Activated CD4-positive, alpha-beta T cell treated with anti-CD3 and anti-CD28 coated beads for 36 hours (primary cell): ENCODE results near the gene ATF6. TPM values are rescaled to one million over a fixed set of nuclear protein-coding genes. Genes with fewer than 3 reads are reported as not detected.

ENCODE experiments used
- ATAC-seq: fragments of 200-7000 bp; cut with Tn5 transposase; one replicate; pipeline ENCODE4 v1.10.0; 2021; ENCODE audit warnings: mild to moderate bottlenecking, moderate library complexity
- CTCF ChIA-PET: fragments of 350-600 bp; sonication (Branson Sonifier 250); formaldehyde crosslinking; loops from one replicate; lab custom pipeline; 2021; ENCODE audit warnings: antibody characterized with exemption; lab: Charles Lee
- POLR2A ChIA-PET: fragments of 350-600 bp; sonication (Branson Sonifier 250); formaldehyde crosslinking; loops from one replicate; lab custom pipeline; 2021; ENCODE audit warnings: antibody characterized with exemption, inconsistent platforms; lab: Charles Lee
- DNase-seq: peaks from one replicate; pipeline ENCODE4 v3.0.0-alpha.2; 2020
- H3K27ac Mint-ChIP-seq: one replicate; pipeline ENCODE4 v1.8.0; 2021; ENCODE audit warnings: mixed read lengths
- H3K27me3 Mint-ChIP-seq: one replicate; pipeline ENCODE4 v1.8.0; 2021; ENCODE audit warnings: mixed read lengths
- H3K36me3 Mint-ChIP-seq: one replicate; pipeline ENCODE4 v1.8.0; 2021; ENCODE audit warnings: low read depth, mixed read lengths
- H3K4me1 Mint-ChIP-seq: one replicate; pipeline ENCODE4 v1.8.0; 2021; ENCODE audit warnings: mixed read lengths
- H3K4me3 Mint-ChIP-seq: one replicate; pipeline ENCODE4 v1.8.0; 2021; ENCODE audit warnings: mild to moderate bottlenecking, moderate library complexity, mixed read lengths
- H3K9me3 Mint-ChIP-seq: one replicate; pipeline ENCODE4 v1.8.0; 2021; ENCODE audit warnings: low read depth, mixed read lengths
- intact Hi-C, 2 experiments: fragments of 100-400 bp; cut with DNase I in 1 of 2; cut with micrococcal nuclease in 1 of 2; formaldehyde crosslinking; loops; one replicate each; pipeline versions ENCODE4 v1.14.2 to v1.15.1; 2022 to 2024; cut with DNase I, micrococcal nuclease
- total RNA-seq, 2 experiments: library from RNA; stranded (reverse); gene quantifications; one replicate each; pipeline ENCODE4 v1.2.3, GENCODE V29; 2021

ATF6 gene
- total RNA-seq, 2 experiments from 2014 or later, result 23.7 to 31.9 TPM

DNA sequence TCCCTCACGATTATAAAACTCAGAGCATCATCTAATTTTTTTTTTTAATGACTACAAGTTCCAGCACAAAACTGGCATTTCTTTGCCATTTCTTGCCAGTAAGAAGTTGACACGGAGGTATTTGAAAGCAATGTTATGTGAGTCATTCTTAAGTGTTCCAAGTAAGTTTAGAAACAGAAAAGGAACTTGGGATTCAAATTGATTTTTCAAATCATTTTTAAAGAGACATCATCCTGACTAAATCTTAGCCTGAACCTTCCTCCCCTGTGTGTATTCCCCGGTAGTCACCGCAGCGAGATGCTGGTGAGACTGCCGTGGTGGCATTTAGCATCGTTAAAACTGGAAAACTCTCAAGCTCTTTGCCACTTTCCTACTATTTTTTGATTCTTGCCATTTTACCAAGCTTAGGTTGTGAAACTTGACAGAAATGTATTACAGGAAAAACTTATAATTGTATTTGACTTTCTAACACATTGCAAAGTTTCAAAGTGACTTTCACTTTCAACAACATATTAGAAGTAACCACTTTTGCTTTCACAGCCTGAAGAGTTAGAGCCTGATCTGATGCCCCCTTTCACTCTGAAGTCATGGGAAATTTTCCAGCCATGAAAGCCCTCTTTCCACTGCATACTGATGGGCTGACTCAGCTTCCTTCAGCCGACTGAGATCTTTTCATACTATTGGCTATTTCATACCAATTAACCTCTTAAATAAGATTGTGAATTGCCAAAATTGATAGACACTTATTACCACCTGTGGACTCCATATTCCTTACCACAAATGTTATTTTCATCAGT lies 196.2 kb downstream of the ATF6 start:
- CTCF ChIA-PET, result interaction anchor here (1.0 to 2.0 kb wide), 4 partner anchors 8 to 47 kb away, joined by 3 to 4 read pairs (median 3); no protein-coding TSS in a partner anchor
- no peaks in the 10 kb centered on the region for H3K9me3 Mint-ChIP-seq
- H3K36me3 Mint-ChIP-seq, result peaks cover 42% of the 10 kb centered on the region
- H3K27me3 Mint-ChIP-seq, result no peaks in the 10 kb centered on the region
- H3K4me1 Mint-ChIP-seq, result peaks cover 59% of the 10 kb centered on the region
- H3K27ac Mint-ChIP-seq, result peak overlapping the region; percentile 95
- intact Hi-C loops, result loop anchor here (1.0 to 10.0 kb wide), 8 partner anchors 28 to 535 kb away; partner anchors contain the start of genes UHMK1 (in 2 of the 2), ATF6 (in 1 of the 2) and OLFML2B (in 1 of the 2)
- peak; percentile 69 for DNase-seq
- peak; percentile 96 for ATAC-seq
- H3K4me3 Mint-ChIP-seq, result peak overlapping the region; percentile 57
- POLR2A ChIA-PET, result interaction anchor here (0.6 kb wide), 1 partner anchor 431 kb away, joined by 4 read pairs; no protein-coding TSS in a partner anchor

DNA sequence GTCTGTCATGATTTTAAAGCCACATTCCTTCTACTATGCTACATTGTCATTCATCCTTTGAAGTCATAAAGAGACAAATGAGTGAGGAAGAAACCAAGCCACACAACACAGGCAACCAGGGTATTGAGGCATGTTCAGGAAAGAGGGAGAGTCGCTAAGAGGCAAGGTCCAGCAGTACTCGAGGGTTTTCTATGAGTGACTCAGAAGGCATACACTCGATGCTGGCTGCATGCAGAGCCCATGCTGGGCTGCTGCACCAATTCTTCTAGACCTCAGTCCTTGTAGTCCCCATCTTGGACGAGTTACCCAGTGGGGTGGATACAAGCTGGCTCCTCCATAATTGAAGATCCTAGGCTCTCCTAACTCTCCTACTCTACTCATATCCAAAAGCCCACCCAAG lies 199.9 kb downstream of the ATF6 start:
- H3K4me1 Mint-ChIP-seq, result peaks cover 37% of the 10 kb centered on the region
- intact Hi-C loops, result loop anchor here in 1 of 2 experiments (10.0 kb wide), 1 partner anchor 529 kb away; the partner anchor contains the start of gene UHMK1
- H3K27ac Mint-ChIP-seq, result peak overlapping the region; percentile 5
- H3K36me3 Mint-ChIP-seq, result peaks cover 21% of the 10 kb centered on the region
- no peaks in the 10 kb centered on the region for H3K27me3 Mint-ChIP-seq
- no peak for ATAC-seq
- ChIA-PET POLR2A (no interaction called here), CTCF (no interaction called here)
- DNase-seq, result no peak
- H3K4me3 Mint-ChIP-seq, result no peak overlapping the region
- no peaks in the 10 kb centered on the region for H3K9me3 Mint-ChIP-seq

DNA sequence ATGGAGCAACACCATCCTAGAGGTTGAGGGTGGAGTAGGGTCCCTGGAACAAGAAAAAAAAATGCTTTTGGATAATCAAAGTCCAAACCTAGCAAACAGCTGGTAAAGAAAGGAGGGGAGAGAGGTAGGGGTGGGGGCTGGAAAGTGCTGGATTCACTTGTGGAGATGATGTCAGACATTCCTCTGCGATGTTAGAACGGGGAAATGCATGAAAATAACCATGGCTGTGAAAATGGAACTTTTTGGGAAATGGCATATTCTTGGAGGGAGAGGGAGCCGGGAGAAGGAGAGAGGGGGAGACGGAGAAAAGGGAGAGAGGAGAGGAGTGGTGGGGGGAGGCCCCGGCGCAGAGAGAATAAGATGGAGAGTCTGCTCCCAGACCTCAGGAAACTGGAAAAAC lies 203.9 kb downstream of the ATF6 start:
- Mint-ChIP-seq H3K27me3 (no peaks in the 10 kb centered on the region), H3K4me1 (peaks cover 10% of the 10 kb centered on the region), H3K27ac (no peak overlapping the region), H3K4me3 (no peak overlapping the region), H3K36me3 (peaks cover 17% of the 10 kb centered on the region), H3K9me3 (no peaks in the 10 kb centered on the region)
- ATAC-seq, result no peak
- ChIA-PET POLR2A (no interaction called here), CTCF (interaction anchor here (0.7 kb wide), 1 partner anchor 8 kb away, joined by 3 read pairs; no protein-coding TSS in a partner anchor)
- DNase-seq, result no peak
- intact Hi-C loops, result no loop called here

DNA sequence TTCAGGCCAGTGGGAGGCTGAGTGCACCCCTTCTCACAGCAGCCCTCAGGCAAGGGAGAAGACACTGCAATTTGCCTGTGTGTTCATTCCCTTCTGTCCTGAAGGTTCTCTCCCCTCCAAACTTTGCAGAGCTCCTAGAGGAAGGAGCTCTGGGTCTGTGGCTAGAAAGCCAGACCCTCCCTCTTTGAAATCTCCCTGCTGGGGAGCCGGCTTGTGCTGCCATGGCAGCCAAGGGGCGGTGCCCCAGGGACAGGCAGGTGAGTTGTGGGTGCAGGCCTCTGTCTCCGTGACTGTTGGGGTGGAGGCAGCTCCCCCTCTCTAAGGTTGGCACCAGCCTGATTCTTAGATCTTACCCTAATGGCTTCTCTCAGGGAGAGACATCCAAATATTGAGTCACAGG lies 204.5 kb downstream of the ATF6 start:
- ATAC-seq (no peak), DNase-seq (no peak)
- Mint-ChIP-seq H3K4me3 (no peak overlapping the region), H3K36me3 (peaks cover 14% of the 10 kb centered on the region), H3K27ac (no peak overlapping the region), H3K27me3 (no peaks in the 10 kb centered on the region), H3K9me3 (no peaks in the 10 kb centered on the region), H3K4me1 (peaks cover 9% of the 10 kb centered on the region)
- ChIA-PET CTCF (interaction anchor here (0.7 kb wide), 2 partner anchors 8 to 878 kb away, joined by 3 read pairs; no protein-coding TSS in a partner anchor), POLR2A (interaction anchor here (0.7 kb wide), 1 partner anchor 55 kb away, joined by 3 read pairs; no protein-coding TSS in a partner anchor)
- intact Hi-C loops, result no loop called here

DNA sequence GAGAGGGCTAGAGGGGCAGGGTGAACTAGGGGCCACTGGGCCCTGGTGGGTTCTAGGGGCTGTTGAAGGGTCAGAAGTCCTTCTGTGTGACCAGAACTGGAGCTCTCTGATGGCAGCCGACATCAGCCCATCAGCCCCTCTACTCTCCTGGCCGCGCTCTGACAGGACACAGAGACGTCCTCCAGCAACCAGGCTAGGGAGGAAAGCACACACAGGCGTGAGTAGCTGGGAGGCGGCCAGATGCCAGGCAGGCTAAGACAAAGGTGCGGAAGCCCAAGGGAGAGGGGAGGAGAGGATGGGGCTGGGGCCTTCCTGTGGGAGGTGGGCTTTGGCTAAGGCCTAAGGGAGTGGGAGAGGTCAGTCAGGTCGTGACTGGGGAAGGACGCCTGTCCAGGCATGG lies 206.7 kb downstream of the ATF6 start:
- Mint-ChIP-seq H3K27ac (no peak overlapping the region), H3K9me3 (no peaks in the 10 kb centered on the region)
- CTCF ChIA-PET, result no interaction called here

DNA sequence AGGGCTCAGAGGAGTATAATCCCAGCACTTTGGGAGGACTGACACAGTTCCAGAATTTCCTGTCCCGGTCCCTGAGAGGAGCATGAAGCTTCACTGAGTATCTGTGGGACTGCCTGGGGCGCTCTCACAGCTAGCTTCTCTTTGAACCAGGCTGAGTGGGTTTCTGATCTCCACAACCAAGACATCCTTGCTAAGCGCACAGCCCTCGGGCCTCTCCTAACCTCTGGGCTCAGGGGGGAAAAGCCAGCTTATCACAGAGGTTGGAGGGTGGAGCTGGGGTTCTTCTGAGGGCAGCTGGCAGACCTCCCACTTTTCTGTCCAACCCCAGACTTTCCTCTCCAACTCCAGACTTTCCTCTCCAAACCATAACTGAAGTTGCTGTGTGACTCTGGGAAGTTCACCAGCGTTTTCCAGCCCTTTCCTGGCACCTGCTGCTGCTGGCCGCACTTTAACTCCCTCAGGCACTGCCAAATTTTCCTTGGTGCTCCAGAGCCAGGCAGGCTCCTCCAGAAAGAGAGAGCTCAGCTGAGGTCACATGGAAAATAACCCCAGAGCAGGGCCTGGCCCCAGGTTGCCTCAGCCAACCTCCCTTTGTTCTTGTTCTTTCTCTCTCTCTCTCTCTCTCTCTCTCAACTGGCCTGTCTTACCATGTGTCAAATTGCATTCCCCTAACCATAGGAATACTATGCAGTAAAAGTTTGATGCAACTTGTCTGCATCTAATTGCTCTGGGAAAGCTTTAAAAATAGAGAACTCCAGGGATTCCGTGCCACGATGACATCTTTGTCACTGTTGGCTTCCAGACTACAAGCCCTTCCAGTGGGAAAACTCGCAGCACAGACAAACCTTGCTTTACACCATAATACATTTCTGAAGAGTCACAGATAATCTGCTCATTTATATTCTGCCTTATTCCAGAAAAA lies 208.1 kb downstream of the ATF6 start:
- no peak overlapping the region for H3K27ac Mint-ChIP-seq
- CTCF ChIA-PET, result interaction anchor here (0.7 to 0.8 kb wide), 2 partner anchors 61 to 183 kb away, joined by 3 read pairs; no protein-coding TSS in a partner anchor
- no peaks in the 10 kb centered on the region for H3K27me3 Mint-ChIP-seq
- ATAC-seq (no peak), DNase-seq (no peak)
- H3K4me1 Mint-ChIP-seq, result peaks cover 6% of the 10 kb centered on the region
- H3K9me3 Mint-ChIP-seq, result no peaks in the 10 kb centered on the region
- no peaks in the 10 kb centered on the region for H3K36me3 Mint-ChIP-seq
- no peak overlapping the region for H3K4me3 Mint-ChIP-seq
- intact Hi-C loops, result no loop called here
- POLR2A ChIA-PET, result interaction anchor here (1.1 kb wide), 1 partner anchor 32 kb away, joined by 3 read pairs; no protein-coding TSS in a partner anchor

More for the DNA sequence above, 206.7 kb downstream of the ATF6 start:
- Mint-ChIP-seq H3K4me3 (no peak overlapping the region), H3K36me3 (no peaks in the 10 kb centered on the region), H3K4me1 (peaks cover 6% of the 10 kb centered on the region), H3K27me3 (no peaks in the 10 kb centered on the region)
- DNase-seq (no peak), ATAC-seq (no peak)
- POLR2A ChIA-PET, result no interaction called here
- intact Hi-C loops, result no loop called here

DNA sequence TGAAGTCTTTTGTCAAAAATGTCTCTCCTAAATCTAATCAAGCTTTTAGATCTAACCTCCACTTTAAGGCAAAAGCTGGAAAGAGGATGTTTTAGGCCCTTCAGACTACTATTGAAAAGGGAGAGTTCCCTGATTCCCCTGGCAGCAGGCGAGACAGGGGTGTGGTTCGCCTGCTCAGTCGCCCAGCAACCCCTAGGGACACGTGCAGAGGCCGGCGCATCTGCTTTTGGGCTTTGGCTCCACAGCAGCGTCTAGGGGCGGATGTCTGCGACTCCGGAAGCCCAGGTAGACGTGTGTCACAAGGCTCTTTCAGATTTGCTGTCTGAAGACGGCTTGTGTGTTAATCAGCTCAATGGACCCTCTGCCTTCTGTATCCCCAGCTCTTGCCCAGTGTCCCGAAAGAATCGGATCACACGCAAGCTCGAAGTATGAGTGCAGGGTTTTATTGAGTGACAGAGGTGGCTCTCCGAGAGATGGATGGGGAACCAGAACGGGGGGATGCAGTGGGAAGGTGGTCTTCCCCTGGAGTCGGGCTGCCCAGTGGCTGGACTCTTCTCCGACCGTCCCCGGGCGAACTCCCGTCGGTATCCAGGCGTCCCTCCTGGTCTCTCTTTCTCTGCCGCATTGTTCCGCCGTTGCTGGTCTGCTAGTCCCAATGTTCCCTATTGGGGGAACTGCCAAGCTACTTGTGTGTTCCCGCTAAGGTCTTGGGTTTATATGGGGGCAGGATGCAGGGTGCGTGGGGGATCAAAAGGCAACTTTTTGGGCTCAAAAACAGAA lies 212.1 kb downstream of the ATF6 start:
- intact Hi-C loops, result no loop called here
- ATAC-seq (no peak), DNase-seq (no peak)
- no peaks in the 10 kb centered on the region for H3K27me3 Mint-ChIP-seq
- H3K36me3 Mint-ChIP-seq, result no peaks in the 10 kb centered on the region
- ChIA-PET POLR2A (no interaction called here), CTCF (interaction anchor here (1.2 to 1.5 kb wide), 2 partner anchors 14 to 59 kb away, joined by 4 to 5 read pairs; no protein-coding TSS in a partner anchor)
- no peaks in the 10 kb centered on the region for H3K9me3 Mint-ChIP-seq
- no peak overlapping the region for H3K27ac Mint-ChIP-seq
- H3K4me1 Mint-ChIP-seq, result no peaks in the 10 kb centered on the region
- no peak overlapping the region for H3K4me3 Mint-ChIP-seq

DNA sequence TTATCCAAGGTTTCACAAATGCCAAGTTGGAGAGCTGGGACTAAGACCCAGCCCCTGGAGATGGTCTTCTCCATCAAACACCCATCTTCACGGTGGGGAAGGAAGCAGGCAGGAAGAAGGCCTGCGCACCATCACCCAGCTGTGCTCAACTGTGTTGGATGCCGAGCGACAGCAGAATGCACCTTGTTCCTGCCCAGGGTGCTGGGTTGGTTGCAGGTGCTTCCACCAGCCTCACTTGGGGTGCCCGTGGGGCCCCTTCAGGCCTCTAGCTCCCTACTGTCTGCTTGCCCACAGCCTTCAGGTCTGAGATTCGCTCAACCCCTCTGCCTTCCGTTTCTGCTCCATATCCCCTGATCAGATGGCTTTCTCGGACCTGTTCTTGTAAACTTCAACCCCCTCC lies 215.0 kb downstream of the ATF6 start:
- POLR2A ChIA-PET, result no interaction called here
- Mint-ChIP-seq H3K27me3 (no peaks in the 10 kb centered on the region), H3K4me3 (no peak overlapping the region), H3K36me3 (no peaks in the 10 kb centered on the region), H3K4me1 (no peaks in the 10 kb centered on the region), H3K9me3 (no peaks in the 10 kb centered on the region), H3K27ac (no peak overlapping the region)
- intact Hi-C loops, result no loop called here
- CTCF ChIA-PET, result interaction anchor here (1.0 kb wide), 1 partner anchor 77 kb away, joined by 3 read pairs; no protein-coding TSS in a partner anchor
- DNase-seq (no peak), ATAC-seq (no peak)

DNA sequence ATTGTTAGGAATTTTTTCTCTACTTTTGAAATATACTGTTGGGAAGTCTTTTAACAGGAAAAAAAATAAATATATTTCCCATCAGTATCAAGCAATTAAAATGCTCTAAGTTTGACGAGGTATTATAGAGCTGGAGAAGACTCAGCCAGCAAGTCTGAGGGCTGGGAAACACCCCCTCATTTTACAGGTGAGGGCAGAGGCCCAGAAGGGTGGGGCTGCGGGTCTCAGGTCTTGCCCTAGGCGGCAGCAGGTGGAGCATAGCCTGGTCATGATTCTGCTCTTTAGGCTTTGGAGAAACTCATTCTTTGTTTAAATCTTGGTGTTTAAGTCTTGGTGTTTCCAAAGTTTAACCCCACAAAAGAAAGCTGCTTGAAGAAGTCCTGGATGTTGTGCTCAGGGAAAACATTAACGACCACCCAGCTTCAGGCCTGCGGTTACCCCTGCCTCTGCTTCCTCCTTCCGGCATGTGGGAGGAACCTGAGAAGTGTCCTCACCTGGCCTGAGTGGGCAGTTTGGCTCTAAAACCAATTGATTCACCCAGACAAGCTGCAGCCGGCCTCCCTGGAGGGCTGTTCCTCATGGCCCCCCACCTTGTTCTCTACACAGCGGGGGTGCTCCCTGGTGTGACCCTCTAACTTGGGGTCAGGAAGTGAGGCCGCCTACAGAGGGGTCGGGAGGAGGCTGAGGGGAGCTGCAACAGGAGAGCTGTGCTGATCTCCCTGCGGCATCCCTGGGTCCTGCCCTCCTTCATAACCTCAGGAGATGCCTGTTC lies 215.8 kb downstream of the ATF6 start:
- ChIA-PET POLR2A (no interaction called here), CTCF (interaction anchor here (0.6 to 1.0 kb wide), 3 partner anchors 77 to 235 kb away, joined by 3 to 4 read pairs (median 3); no protein-coding TSS in a partner anchor)
- no peaks in the 10 kb centered on the region for H3K27me3 Mint-ChIP-seq
- intact Hi-C loops, result no loop called here
- DNase-seq (no peak), ATAC-seq (no peak)
- H3K4me1 Mint-ChIP-seq, result no peaks in the 10 kb centered on the region
- no peak overlapping the region for H3K27ac Mint-ChIP-seq
- H3K36me3 Mint-ChIP-seq, result no peaks in the 10 kb centered on the region
- no peaks in the 10 kb centered on the region for H3K9me3 Mint-ChIP-seq
- no peak overlapping the region for H3K4me3 Mint-ChIP-seq

DNA sequence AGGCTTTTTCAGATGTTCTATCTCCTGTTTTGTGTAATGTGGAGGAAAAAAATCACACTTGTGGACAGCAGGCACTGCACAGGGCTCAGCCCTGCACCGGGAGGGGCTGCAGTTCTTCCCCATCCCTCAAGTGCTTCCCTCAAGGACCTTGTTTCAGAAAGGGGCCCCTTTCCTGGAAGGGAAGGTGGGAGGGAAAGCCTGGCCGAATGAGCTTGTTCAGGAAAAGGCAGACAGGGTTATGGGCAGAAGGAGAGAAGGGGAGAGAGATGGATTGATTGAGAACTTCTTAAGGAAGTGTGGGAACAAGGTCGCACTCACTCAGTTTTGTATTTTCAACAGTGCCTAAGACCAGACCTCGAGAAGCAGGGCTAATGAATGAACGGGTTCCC lies 216.4 kb downstream of the ATF6 start:
- peaks cover 4% of the 10 kb centered on the region for H3K9me3 Mint-ChIP-seq
- H3K4me3 Mint-ChIP-seq, result no peak overlapping the region
- no peak overlapping the region for H3K27ac Mint-ChIP-seq
- ChIA-PET POLR2A (no interaction called here), CTCF (interaction anchor here (0.6 to 0.9 kb wide), 4 partner anchors 12 to 235 kb away, joined by 3 to 4 read pairs (median 3); no protein-coding TSS in a partner anchor)
- DNase-seq (no peak), ATAC-seq (no peak)
- intact Hi-C loops, result no loop called here
- H3K36me3 Mint-ChIP-seq, result no peaks in the 10 kb centered on the region
- H3K27me3 Mint-ChIP-seq, result no peaks in the 10 kb centered on the region
- H3K4me1 Mint-ChIP-seq, result no peaks in the 10 kb centered on the region
